C4-2B (cell line): ENCODE measurements around the gene F2RL1.

Experiments
- CTCF ChIP-seq: fragments of 450-650 bp; conservative IDR thresholded peaks from 2 replicates; pipeline ENCODE4 v1.5.1; 2017; ENCODE audit warnings: mild to moderate bottlenecking
- ZFX ChIP-seq: fragments of 450-650 bp; IDR thresholded peaks from 2 replicates; pipeline ENCODE4 v1.6.1; 2017

GRCh38 chr5:76804266-76804665, 14.6 kb upstream of the F2RL1 start:
- TF ChIP-seq CTCF (no peak), ZFX (no peak)
